A673 (cell line): ENCODE results near the gene DNAH5. TPM values are rescaled to one million over a fixed set of nuclear protein-coding genes. Genes with fewer than 3 reads are reported as not detected.

Source experiments
- BruUV-seq: library from RNA; stranded (reverse); fragments of 400-500 nt; replicated peaks from 2 replicates; lab custom pipeline; 2021; lab: Mats Ljungman, UMichigan
- CTCF ChIA-PET: fragments of 300-600 bp; sonication (Branson Sonifier 250); formaldehyde crosslinking; loops from one replicate; lab custom pipeline; 2022; ENCODE audit warnings: antibody characterized with exemption; lab: Charles Lee
- POLR2A ChIA-PET: fragments of 300-600 bp; sonication (Branson Sonifier 250); formaldehyde crosslinking; loops from one replicate; lab custom pipeline; 2022; ENCODE audit warnings: antibody characterized with exemption; ENCODE audit not compliant: low non-redundant PET; lab: Charles Lee
- DNase-seq: peaks from one replicate; pipeline ENCODE4 v3.0.0-alpha.2; 2015; ENCODE audit warnings: low spot score
- H3K27ac ChIP-seq: fragments of 200-600 bp; sonication (generic); 2 replicates; pipeline ENCODE4 v1.5.1; 2016; ENCODE audit warnings: mixed run types, low read depth, mild to moderate bottlenecking, mixed read lengths, antibody characterized with exemption, low read length; ENCODE audit not compliant: poor library complexity, severe bottlenecking
- H3K27me3 ChIP-seq: fragments of 200-600 bp; sonication (generic); replicated peaks from 2 replicates; pipeline ENCODE4 v1.6.1; 2017; ENCODE audit warnings: mixed run types, low read depth, mild to moderate bottlenecking, mixed read lengths, antibody characterized with exemption, low read length; ENCODE audit not compliant: insufficient read depth, poor library complexity
- H3K36me3 ChIP-seq: fragments of 200-600 bp; sonication (generic); 2 replicates; pipeline ENCODE4 v1.6.1; 2016; ENCODE audit warnings: mixed run types, mild to moderate bottlenecking, mixed read lengths, antibody characterized with exemption, low read length; ENCODE audit not compliant: insufficient read depth, poor library complexity, severe bottlenecking
- H3K4me1 ChIP-seq: fragments of 200-600 bp; sonication (generic); 2 replicates; pipeline ENCODE4 v1.6.1; 2017; ENCODE audit warnings: mixed run types, mild to moderate bottlenecking, mixed read lengths, antibody characterized with exemption, low read length; ENCODE audit not compliant: insufficient read depth, poor library complexity, severe bottlenecking
- H3K4me3 ChIP-seq: fragments of 200-600 bp; sonication (generic); 2 replicates; pipeline ENCODE4 v1.5.1; 2016; ENCODE audit warnings: low read depth, mixed run types, mild to moderate bottlenecking, mixed read lengths, low read length; ENCODE audit not compliant: poor library complexity, severe bottlenecking
- H3K9me3 ChIP-seq: fragments of 200-600 bp; sonication (generic); 2 replicates; pipeline ENCODE4 v1.6.1; 2016; ENCODE audit warnings: mixed run types, low read depth, mild to moderate bottlenecking, mixed read lengths, antibody characterized with exemption, low read length; ENCODE audit not compliant: poor library complexity, severe bottlenecking
- CTCF ChIP-seq: fragments of 300-800, 200-600 bp; sonication (generic); conservative IDR thresholded peaks from 2 replicates; pipeline ENCODE4 v1.5.1; 2017; ENCODE audit warnings: low read depth, mild to moderate bottlenecking, antibody characterized with exemption, low read length, moderate library complexity, mixed read lengths
- EZH2 ChIP-seq: fragments of 200-600 bp; sonication (generic); IDR thresholded peaks from 2 replicates; pipeline ENCODE4 v1.6.1; 2017; ENCODE audit warnings: borderline replicate concordance, low read depth, mild to moderate bottlenecking, mixed read lengths, antibody characterized with exemption, low read length; ENCODE audit not compliant: poor library complexity, severe bottlenecking
- intact Hi-C: fragments of 100-400 bp; cut with micrococcal nuclease; formaldehyde crosslinking; loops from one replicate; pipeline ENCODE4 v1.10.0; 2022; ENCODE audit not compliant: unreplicated experiment
- total RNA-seq: library from RNA; stranded (reverse); gene quantifications from 2 replicates; pipeline ENCODE4 v1.2.3, GENCODE V29; 2021

Gene DNAH5
- total RNA-seq, 1 experiment from 2014 or later: not detected

DNA sequence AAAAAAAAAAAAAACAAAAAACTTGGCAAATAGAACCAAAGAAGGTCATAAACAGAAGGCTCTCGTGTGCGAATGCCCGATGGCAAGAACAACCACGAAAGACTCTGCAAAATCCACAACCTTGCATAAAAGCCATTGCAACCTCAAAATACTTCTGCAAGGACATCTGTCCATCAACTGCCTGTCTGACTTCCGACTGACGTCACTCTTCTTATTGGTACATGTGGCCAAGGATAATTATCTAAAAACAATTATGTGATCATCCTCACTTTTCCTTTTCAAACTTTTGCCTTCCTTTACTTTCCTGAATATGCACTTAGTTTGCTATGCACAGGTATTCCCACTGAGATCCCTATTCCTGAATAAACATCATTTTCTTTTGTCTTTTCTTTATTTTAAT lies 29.2 kb upstream of the DNAH5 start:
- H3K4me3 ChIP-seq: no peak overlapping the region
- no peaks in the 10 kb centered on the region for H3K4me1 ChIP-seq
- no peaks in the 10 kb centered on the region for H3K9me3 ChIP-seq
- no TSS peak for BruUV-seq
- POLR2A ChIA-PET: no interaction called here
- no peaks in the 10 kb centered on the region for H3K36me3 ChIP-seq
- intact Hi-C loops: no loop called here
- no peak for TF ChIP-seq CTCF
- no peak for TF ChIP-seq EZH2
- no peak for DNase-seq
- H3K27ac ChIP-seq: no peak overlapping the region
- peaks cover 10% of the 10 kb centered on the region for H3K27me3 ChIP-seq
- CTCF ChIA-PET: no interaction called here

DNA sequence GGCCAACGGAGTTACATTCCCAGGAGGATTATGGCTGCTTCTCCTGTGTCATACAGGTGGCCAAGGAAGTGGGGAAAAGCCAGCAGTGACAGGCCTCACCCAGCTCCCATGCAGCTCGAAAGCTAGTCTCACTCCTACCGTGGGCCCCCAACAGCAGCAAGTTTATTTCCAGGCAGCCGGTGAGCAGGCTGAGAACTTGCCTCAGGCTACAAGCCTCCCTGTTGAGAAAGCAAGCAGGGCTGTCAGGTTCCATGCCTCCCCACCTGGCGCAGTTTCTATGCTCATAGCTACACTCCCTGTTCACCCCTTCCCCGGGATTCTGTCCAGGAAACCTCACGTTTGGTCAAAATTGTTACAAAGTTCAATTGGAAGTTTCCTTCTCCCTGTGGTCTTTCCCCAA lies 27.5 kb upstream of the DNAH5 start:
- intact Hi-C loops: no loop called here
- POLR2A ChIA-PET: no interaction called here

DNA sequence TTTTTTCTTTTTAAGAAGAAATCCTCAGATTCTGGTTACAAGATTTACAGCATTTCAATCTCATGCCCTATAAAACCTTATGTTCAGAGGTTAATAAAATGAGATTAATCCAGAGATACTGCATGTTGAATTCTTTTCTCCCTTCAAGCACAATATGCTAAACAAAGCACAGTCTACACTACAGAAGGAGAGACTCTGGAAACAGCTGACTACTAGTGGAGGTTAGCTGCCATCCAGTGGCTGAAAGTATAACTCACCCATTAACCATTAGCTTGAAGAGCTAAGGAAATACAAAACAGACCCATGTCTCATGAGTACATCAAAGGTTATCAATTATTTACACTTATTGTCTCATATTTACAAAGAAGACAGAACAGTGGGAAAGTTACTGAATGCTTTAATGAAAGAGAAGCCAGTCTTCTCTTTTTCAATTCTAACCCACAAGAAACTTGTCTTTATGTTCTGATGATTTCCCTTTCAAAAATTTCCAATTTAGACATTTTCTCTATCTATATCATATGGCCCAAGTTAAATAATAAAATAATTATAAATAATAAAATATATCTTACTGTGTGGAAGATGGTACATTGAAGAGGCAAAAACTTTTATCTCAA lies 12.7 kb upstream of the DNAH5 start:
- Histone ChIP-seq H3K27me3 (peaks cover 16% of the 10 kb centered on the region), H3K9me3 (no peaks in the 10 kb centered on the region), H3K36me3 (no peaks in the 10 kb centered on the region), H3K4me1 (no peaks in the 10 kb centered on the region), H3K27ac (no peak overlapping the region), H3K4me3 (no peak overlapping the region)
- POLR2A ChIA-PET: no interaction called here
- intact Hi-C loops: loop anchor here (5.0 kb wide), 1 partner anchor 1935 kb away; no protein-coding TSS in a partner anchor
- CTCF ChIA-PET: no interaction called here
- TF ChIP-seq EZH2: no peak
- TF ChIP-seq CTCF: peak; percentile 72
- peak; percentile 69 for DNase-seq
- no TSS peak for BruUV-seq

More for the DNA sequence above, 27.5 kb upstream of the DNAH5 start:
- TF ChIP-seq EZH2 (no peak), CTCF (no peak)
- Histone ChIP-seq H3K9me3 (no peaks in the 10 kb centered on the region), H3K4me3 (no peak overlapping the region), H3K4me1 (no peaks in the 10 kb centered on the region), H3K27me3 (peaks cover 10% of the 10 kb centered on the region), H3K27ac (no peak overlapping the region), H3K36me3 (no peaks in the 10 kb centered on the region)
- no TSS peak for BruUV-seq
- CTCF ChIA-PET: no interaction called here
- DNase-seq: no peak
